ACHN (cell line): ENCODE data around the gene TRPM2.

Experiments
- DNase-seq: peaks from one replicate; pipeline ENCODE4 v3.0.0-alpha.2; 2015
- in situ Hi-C: cut with HindIII; loops from 2 replicates; pipeline ENCODE4 v1.10.0; 2017; ENCODE audit warnings: low sequenced_read_pairs, low pct_ligation_motif_present, low pct_unique_long_range_greater_than_20kb

Gene TRPM2

DNA sequence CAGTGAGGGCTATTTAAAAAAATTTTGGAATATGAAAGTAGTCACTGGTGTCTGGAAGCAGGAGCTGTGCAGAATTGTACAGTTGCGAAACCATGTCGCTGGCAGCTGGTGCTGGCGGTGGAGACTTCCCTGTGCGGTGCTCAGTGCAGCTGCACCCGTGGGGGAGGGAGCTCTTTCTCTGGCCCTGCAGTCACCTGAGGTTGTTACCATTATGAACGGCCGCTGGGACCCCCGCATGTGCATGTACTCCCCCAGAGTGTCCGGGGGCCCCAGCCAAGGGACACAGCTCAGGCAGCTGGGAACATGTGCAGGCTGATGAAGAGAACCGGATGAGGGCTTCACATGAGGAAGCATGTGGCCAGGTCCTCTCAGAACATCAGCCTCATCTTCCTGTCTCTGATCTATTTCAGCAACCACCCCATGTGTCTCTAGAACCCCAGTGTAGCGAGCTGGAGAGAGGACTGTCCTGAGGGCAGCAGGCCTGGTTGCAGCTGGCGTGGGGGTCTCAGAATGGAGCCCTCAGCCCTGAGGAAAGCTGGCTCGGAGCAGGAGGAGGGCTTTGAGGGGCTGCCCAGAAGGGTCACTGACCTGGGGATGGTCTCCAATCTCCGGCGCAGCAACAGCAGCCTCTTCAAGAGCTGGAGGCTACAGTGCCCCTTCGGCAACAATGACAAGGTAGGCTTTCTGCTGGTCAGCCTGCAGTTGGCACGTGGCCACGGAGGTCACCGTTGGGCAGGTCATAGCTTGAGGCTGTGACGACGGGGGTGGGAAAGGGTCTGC lies at the start of gene TRPM2:
Gene TRPM2 (plus strand): TSS at position 431 of the 780 bp plus-strand sequence. CDS start 80 bp downstream, at position 511.
- in situ Hi-C loops: no loop called here
- DNase-seq: no peak

DNA sequence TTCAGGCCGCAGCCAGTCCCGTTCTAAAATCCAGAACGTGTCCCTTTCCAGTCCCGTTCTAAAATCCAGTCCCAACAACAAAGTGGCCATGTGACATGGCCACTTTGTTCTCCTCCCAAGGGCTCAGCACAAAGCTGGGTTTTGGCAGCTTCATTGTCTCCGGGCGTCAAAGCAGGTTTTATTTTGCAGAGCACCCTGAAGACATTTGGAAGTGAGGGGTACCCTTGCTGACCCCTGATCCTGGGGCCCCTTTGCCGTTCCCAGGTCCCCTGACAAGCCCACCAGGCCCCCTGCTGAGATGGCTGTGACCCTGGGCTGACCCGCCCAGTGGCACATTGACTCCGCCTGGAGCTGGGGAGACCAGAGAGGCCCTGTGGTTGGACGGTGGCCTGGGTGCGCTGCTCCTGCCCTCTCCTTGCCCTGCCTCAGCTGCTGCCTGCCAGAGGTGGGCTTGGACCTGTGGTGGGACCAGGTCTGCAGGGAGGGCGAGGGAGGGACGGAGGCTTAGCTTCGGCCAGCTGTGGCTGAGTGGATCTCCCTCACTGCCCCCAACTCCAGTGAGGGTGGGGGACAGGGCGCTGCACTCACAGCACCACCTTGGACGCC lies 49.3 kb upstream of the TRPM2 start:
- in situ Hi-C loops: no loop called here
- no peak for DNase-seq

DNA sequence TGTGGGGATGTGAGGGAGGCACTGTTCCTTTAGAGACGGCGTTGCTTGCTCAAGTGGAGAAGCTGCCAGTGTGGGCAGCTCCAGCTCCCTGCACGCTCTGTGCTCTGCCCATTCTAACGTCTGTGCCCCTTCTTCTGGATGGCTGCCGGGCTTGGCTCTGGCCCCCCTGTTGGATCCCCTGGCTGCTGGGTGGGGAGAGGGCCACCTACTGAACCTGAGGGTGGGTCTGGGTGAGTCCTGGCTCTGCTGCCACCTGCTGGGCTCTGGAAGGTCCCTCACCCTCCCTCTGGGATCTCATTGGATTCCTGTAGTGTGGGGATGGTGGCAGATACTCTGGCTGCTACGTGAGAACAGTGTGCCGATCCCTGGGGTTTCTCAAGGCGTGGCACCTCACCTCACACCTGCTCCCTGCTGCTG lies 48.5 kb upstream of the TRPM2 start:
- in situ Hi-C loops: no loop called here
- DNase-seq: peak; percentile 48

DNA sequence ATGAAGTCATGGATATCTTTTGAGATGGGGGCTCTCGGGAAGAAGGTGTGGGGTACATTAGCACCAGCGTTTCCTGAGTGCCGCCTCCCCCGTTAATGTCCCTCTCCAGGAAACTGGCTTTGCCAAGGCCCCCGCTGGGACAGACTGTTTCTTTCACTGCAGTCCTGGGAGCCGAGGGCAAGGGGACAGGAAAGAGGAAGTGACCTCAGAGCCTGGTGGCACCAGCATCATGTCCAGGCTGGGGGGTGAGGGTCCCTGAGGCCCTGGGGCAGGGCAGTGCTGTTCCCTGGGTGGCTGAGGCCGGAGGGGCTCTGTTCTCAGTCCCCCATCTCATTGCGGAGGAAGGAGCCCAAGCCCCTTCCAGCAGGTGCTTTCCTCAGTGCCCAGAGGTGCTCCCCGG lies 47.7 kb upstream of the TRPM2 start:
- DNase-seq: no peak
- in situ Hi-C loops: no loop called here

DNA sequence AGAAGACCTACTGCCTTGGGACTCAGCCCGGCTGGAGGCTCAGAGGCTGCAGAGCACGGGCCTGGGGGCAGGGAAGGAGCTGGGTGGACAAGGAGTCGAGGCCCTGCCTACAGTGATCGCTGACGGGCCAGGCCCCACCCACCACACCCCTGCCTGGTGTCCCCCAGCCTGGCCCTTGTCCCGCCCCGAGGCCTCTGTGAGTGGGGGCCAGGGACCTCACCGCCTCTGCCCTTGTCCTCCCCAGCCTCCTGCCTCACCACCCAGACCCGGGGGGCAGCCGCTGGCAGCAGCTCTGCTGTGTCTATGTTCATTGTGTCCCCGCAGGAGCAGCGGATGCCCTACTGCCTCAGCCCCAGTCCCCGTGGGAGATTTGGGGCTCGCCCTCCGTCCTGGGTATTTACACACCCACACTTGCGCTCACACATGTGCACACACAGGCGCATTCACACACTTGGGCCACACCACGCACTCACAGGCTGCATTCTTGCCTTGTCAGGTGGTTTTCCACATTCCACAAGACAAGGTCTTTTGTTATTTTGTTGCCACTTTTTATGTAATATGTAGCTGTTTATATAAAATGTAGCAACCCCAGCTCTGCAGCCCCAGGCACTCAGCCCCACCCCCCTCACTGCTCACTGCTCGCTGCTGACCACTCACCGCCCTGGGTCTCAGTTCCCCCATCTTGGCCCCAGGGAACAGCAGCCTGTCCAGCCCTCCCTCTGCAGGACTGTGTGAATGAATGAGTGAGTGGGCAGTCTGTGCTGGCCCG lies 46.3 kb upstream of the TRPM2 start:
- in situ Hi-C loops: no loop called here
- no peak for DNase-seq

DNA sequence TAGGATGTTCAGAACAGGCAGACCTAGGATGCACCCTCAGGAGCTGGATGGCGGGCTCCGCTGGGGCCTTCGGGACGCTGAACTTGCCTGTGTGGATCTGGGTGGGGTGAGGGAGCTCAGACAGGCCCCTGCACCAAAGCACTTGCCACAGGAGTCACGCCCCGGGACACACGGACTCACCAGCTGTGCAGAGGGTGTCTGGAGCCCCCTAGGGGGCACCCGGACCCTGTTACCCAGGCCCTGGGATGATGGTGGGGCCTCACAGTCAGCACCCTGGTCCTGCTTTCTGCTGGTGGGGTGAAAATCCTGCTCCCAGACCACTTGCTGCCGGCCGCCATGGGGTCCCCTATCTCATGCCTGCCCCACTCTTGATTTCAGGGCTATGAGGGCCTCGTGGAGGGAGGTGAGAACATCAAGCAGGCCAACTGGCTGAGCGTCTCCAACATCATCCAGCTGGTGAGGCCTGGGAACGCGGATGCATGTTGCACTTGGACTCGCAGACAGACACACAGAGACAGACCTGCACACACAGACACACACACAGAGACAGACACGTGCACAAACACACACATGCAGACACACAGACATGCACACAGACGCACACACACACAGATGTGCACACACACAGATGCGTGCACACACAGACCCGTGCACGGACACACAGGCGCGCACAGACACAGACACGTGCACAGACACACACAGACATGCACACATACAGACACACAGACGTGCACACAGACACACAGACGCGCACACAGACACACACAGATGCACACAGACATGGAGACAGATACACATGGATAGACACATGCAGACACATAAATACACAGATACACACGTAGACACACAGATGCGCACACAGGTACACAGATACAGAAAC lies 42.6 kb upstream of the TRPM2 start:
- in situ Hi-C loops: no loop called here

DNA sequence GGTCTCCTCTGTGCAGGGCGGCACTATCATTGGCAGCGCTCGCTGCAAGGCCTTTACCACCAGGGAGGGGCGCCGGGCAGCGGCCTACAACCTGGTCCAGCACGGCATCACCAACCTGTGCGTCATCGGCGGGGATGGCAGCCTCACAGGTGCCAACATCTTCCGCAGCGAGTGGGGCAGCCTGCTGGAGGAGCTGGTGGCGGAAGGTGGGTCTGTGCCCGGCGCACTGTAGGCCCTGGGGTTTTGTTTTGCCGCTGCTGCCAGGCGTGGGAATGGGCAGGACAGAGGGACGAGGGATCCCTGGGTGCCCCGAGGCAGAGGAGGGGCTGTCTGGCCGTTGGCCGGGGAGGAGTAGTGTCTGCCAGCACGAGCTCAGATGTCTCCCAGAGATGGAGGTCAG lies 41.3 kb upstream of the TRPM2 start:
- in situ Hi-C loops: no loop called here

More for the DNA sequence above, 42.6 kb upstream of the TRPM2 start:
- DNase-seq: no peak

DNA sequence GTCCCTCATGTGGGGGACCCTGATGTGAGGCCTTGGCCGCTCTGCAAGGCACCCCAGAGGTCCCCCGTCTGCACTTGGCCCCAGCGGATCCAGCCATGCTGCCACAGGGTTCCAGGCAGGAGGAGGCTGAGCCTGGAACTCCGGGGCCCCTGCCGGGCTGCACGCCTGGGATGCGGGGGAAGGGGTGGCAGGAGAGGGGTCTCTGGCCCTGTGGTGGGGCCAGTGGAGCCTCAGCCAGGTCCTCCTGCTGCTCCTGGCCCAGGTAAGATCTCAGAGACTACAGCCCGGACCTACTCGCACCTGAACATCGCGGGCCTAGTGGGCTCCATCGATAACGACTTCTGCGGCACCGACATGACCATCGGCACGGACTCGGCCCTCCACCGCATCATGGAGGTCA lies 40.7 kb upstream of the TRPM2 start:
- in situ Hi-C loops: no loop called here
- DNase-seq: no peak

More for the DNA sequence above, 41.3 kb upstream of the TRPM2 start:
- DNase-seq: no peak

DNA sequence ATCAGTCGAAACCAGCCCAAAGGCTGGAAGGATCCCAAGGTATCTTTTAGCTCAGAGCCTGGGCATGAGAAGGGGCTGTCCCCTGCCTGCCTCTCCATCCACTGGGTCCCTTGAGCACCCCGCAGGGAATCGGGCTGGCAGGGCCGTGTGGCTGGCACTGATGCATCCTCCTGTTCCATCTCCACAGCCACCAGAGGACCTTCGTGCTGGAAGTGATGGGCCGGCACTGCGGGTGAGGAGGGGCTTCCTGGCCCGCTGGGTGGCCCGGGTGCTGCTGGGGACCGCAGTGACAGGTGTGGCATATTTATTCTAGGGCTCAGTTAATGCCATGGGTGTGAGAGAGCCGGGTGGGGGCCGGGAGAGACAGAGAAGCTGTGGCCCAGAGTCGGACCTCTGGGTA lies 40.0 kb upstream of the TRPM2 start:
- DNase-seq: no peak
- in situ Hi-C loops: no loop called here

DNA sequence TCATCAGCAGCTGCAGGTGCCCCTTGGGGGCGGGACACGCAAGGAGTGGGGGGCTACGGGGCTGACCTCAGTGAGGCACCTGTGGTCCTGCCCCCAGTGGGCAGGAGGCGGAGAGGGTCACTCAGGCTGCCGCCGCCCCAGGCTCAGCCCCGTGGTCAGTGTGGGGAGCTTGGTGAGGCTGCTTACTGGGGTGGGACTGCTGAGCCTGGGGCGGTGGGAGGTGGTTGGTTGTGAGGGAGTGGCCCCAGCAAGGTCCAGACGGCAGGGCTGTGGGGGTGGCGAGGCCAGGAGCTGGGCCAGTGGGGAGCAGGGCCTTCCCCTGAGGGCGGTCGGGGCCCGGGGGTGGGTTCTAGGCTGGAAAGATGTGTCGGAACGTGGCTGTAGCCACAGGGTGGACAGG lies 39.3 kb upstream of the TRPM2 start:
- no peak for DNase-seq
- in situ Hi-C loops: no loop called here

DNA sequence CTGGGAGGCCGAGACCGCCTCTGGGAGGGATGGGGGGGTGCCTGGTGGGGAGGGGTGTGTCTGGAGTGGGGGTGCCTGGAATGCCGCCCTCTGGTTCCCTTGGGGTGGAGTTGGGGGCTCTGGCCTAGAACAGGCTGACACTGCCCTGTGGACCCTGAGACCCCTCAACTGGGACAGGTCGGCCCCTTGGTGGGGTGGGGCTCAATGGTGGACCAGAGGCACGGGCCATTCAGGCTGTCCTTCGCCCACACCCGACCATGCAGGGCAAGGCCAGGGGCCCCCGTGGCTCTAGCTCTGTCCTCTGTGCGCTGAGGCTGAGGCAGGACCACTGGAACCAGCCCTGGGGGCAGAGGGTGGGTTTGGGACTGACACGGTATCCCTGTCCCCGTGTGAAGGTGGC lies 38.9 kb upstream of the TRPM2 start:
- DNase-seq: no peak
- in situ Hi-C loops: no loop called here

DNA sequence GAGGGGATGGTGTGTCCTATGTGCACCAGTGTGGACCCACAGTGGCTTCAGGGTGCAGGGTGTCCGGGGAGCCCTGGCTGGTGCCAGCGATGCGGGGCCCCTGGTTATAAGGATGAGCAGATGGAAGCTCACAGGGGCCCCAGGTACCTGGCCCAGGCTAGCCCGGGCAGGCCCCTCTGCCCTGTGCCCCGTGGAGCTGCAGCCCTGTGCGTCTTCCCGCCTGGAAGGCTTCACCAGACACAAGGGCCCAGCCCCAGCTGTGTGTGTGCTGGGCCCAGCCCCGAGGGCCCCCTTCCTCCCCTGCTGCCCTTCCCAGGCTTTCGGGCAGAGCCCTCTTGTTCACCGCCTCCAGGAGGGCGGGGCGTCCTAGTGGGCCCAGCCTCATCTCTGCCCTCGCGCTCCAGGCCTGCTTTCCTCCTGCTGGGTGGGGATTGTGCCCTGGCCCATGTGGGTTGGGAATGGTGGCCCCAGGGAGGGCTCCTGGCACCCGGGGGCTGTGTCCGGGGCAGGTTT lies 37.7 kb upstream of the TRPM2 start:
- DNase-seq: no peak
- in situ Hi-C loops: no loop called here

DNA sequence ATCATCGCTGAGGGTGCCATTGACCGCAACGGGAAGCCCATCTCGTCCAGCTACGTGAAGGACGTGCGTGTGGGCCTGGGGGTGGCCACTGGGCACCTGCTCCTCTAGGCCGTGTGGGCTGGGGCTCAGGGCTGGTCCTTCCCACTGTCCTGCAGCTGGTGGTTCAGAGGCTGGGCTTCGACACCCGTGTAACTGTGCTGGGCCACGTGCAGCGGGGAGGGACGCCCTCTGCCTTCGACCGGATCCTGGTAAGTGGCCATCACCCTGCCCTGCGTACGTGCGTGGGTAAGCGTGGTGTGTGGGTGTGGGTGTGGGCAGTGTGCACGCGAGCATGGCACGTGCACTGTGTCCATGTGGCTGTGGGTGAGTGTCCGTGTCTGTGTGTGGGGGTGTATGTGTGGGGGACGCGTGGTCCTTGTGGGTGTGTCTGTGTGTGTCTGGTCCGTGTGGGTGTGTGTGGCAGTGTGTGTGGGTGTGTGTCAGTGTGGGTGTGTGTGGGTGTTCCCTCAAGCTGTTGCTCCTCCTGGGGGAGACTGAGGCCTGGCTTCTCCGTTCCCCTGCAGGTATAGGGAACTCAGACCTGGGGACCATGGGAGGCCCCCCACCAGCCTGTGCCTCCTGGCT lies 37.0 kb upstream of the TRPM2 start:
- in situ Hi-C loops: no loop called here
- no peak for DNase-seq

DNA sequence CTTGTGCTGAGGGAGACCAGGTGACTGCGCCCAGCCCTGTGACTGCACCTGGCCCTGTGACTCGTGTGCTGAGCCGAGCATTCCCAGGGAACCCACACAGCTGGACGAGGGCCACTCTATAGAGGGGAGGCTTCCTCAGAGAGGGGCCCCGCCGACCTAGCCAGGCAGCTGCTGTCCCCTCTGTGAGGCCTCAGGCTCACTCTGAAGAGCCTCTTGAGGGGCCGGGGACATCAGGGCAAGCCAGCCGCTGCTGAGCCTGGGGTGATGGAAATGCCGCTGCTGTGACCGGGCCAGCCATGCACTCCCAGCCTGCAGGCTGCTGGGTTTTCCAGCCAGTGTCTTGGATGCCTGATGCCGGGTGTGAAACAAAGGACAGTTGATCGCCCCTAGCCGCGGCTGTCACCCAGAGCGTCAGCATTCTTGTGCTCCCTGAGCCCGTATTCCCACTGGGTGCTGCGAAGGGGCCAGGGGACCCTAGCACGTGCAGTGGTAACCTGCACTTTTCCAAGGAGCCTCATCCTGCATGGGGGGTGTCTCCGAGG lies 36.1 kb upstream of the TRPM2 start:
- in situ Hi-C loops: no loop called here
- DNase-seq: no peak

DNA sequence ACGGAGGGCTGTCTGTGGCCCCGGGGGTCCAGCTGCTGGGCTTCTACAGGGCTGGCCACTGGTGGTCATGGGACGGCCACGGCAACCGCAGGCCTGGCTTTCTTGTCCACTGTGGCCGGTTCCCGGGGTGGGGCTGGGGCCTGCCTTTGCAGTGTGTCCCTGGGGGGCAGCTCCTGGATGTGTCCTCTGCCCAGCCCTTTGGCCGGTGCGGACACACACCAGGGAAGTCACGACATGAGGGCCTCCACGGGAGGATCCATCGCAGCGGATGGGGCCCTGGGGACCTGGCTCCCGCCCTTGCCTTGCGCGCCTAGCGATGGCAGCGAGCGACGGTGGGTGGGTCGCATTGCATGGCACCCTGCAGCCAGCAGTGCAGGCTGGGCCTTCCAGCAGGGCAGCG lies 35.5 kb upstream of the TRPM2 start:
- in situ Hi-C loops: no loop called here
- no peak for DNase-seq

DNA sequence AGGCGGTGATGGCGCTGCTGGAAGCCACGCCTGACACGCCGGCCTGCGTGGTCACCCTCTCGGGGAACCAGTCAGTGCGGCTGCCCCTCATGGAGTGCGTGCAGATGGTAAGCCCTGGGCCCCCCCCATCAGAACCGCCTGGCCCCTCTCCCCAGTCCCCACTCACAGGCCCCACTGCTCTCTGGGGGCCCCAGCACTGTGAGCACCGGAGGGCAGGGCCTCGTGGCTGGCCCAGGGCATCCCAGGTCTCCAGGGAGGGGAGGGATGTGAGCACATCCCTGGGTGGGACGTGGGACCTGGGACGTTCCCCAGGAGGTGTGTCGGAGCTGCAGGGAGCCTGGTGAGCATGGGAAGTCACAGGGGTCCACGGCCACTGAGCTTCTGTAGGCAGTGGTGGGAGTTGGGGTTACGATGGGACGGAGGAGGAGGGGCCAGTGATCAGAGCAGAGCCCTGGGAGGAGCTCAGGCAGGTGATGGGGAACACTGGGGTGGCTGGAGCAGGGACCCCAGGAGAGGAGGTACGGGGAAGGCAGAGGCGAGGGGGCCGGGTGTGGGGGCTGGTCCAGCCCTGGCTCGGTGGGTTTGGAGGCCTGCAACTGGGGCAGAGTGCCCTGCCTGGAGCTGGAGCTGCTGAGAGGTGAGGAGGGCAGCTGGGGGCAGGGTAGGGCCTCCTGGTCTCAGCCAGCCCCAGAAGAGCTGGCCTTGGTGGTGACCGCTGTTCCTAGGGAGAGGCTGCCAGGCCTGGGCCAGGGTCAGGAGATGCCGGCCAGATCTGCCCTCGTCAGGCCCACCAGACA lies 34.7 kb upstream of the TRPM2 start:
- in situ Hi-C loops: no loop called here
- DNase-seq: no peak

DNA sequence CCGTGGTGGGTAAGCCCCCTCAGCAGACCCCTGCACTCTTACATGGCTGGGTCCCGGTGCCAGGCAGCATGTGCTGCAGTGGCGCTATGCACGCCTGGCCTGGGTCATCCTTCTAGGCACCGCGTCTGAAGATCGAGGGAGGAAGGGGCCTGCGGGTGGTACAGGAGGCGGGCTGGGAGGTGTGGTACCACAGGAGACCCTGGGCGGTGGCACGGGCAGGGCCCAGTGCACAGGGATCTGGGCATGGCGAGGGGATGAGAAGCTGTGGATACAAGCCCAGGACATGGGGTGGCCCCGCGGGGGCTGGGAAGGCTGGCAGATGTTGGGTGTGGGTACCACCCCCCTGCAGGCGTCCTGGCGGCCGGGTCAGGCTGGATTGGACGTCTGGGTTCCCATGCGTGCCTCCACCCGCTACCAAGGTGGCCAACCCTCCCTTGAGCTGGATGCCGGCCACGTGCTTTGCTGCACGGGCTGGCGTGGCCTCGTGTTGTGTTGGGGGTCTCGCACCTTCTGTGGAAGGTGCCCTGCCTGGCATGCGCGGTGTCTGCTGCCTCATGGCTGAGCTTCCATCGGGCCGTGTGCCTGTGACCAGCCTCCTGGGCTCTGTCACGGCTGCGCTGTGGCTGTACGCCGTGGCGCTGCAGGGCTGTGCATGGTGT lies 33.9 kb upstream of the TRPM2 start:
- no peak for DNase-seq
- in situ Hi-C loops: no loop called here
